HCT116 (cell line): ENCODE data around the gene ABCA6. TPM values are rescaled to one million over a fixed set of nuclear protein-coding genes. Genes with fewer than 3 reads are reported as not detected.

Experiments used
- ATAC-seq: fragments of 200-7000 bp; cut with Tn5 transposase; 2 replicates; pipeline ENCODE4 v1.9.1; 2020; ENCODE audit warnings: mild to moderate bottlenecking, moderate library complexity
- BruUV-seq: library from RNA; stranded (reverse); fragments of 400-500 nt; replicated peaks from 2 replicates; lab custom pipeline; 2021; lab: Mats Ljungman, UMichigan
- CTCF ChIA-PET: fragments of 300-600 bp; sonication (Branson Sonifier 250); formaldehyde crosslinking; loops from one replicate; lab custom pipeline; 2021; ENCODE audit warnings: antibody characterized with exemption; lab: Charles Lee
- POLR2A ChIA-PET: fragments of 300-600, 350-600 bp; sonication (Branson Sonifier 250); formaldehyde crosslinking; loops from one replicate; lab custom pipeline; 2021; ENCODE audit warnings: antibody characterized with exemption; lab: Charles Lee
- RAD21 ChIA-PET, 2 experiments: fragments of 300-600 bp; sonication (Branson Sonifier 250); formaldehyde crosslinking; loops; one replicate each; lab custom pipeline; 2023; ENCODE audit warnings: low total read pairs in 2 of 2; ENCODE audit not compliant: uncharacterized antibody in 2 of 2, unreplicated experiment in 2 of 2, low non-redundant PET in 1 of 2; lab: Charles Lee
- DNase-seq: peaks from one replicate; pipeline ENCODE4 v3.0.0-alpha.2; 2010; ENCODE audit warnings: low read depth, low spot score
- H2AFZ ChIP-seq: fragments of 200-600 bp; shearing (Covaris generic), sonication (generic); 2 replicates; pipeline ENCODE4 v1.6.1; 2017; ENCODE audit warnings: low read depth, mixed run types, mixed read lengths, antibody characterized with exemption, low read length; ENCODE audit not compliant: poor library complexity, severe bottlenecking
- H3K27ac ChIP-seq: 2 replicates; pipeline ENCODE4 v1.5.1; 2012; ENCODE audit warnings: low read depth, low read length
- H3K27me3 ChIP-seq: fragments of 200-600 bp; sonication (generic); 2 replicates; pipeline ENCODE4 v1.6.1; 2016; ENCODE audit warnings: mixed run types, low read length, mixed read lengths; ENCODE audit not compliant: insufficient read depth
- H3K36me3 ChIP-seq, 2 experiments: fragments of 200-500 bp in 1 of 2; fragments of 200-600 bp in 1 of 2; sonication (Bioruptor generic) in 1 of 2; sonication (generic) in 1 of 2; 2 replicates each; pipeline versions ENCODE4 v1.5.1 to v1.6.1; 2014 to 2016; ENCODE audit warnings: low read length in 2 of 2, inconsistent platforms in 1 of 2, mixed read lengths in 1 of 2, mixed run types in 1 of 2; ENCODE audit not compliant: insufficient read depth in 2 of 2, control insufficient read depth in 1 of 2
- H3K4me1 ChIP-seq, 2 experiments: fragments of 200-600 bp in 1 of 2; sonication (generic) in 1 of 2; 2 replicates each; pipeline versions ENCODE4 v1.5.1 to v1.6.1; 2012 to 2017; ENCODE audit warnings: low read length in 2 of 2, inconsistent platforms in 1 of 2, mild to moderate bottlenecking in 1 of 2, mixed read lengths in 1 of 2, mixed run types in 1 of 2, moderate library complexity in 1 of 2; ENCODE audit not compliant: insufficient read depth in 2 of 2, control insufficient read depth in 1 of 2
- H3K4me2 ChIP-seq: fragments of 200-600 bp; sonication (generic); 2 replicates; pipeline ENCODE4 v1.6.1; 2017; ENCODE audit warnings: mixed run types, low read length, mixed read lengths
- H3K4me3 ChIP-seq, 2 experiments: fragments of 200-600 bp in 1 of 2; sonication (generic) in 1 of 2; replicated peaks in 1 of 2; 2 replicates each; pipeline ENCODE4 v1.5.1; 2011 to 2016; ENCODE audit warnings: low read length in 2 of 2, control low read depth in 1 of 2, low read depth in 1 of 2, mild to moderate bottlenecking in 1 of 2, mixed read lengths in 1 of 2, mixed run types in 1 of 2
- H3K79me2 ChIP-seq: fragments of 200-600 bp; sonication (generic); 2 replicates; pipeline ENCODE4 v1.6.1; 2017; ENCODE audit warnings: mild to moderate bottlenecking, mixed run types, low read length, moderate library complexity, mixed read lengths; ENCODE audit not compliant: insufficient read depth
- H3K9ac ChIP-seq: fragments of 200-600 bp; sonication (generic); 2 replicates; pipeline ENCODE4 v1.6.1; 2016; ENCODE audit warnings: low read length, mixed read lengths
- H3K9me2 ChIP-seq: fragments of 200-600 bp; sonication (generic), shearing (Covaris generic); 2 replicates; pipeline ENCODE4 v1.6.1; 2017; ENCODE audit warnings: mixed run types, mild to moderate bottlenecking, moderate library complexity; ENCODE audit not compliant: insufficient read depth
- H3K9me3 ChIP-seq, 2 experiments: fragments of 200-500 bp in 1 of 2; fragments of 200-600 bp in 1 of 2; sonication (Bioruptor generic) in 1 of 2; sonication (generic) in 1 of 2; 2 replicates each; pipeline ENCODE4 v1.6.1; 2014 to 2017; ENCODE audit warnings: low read length in 2 of 2, mixed read lengths in 2 of 2, inconsistent platforms in 1 of 2, low read depth in 1 of 2, mild to moderate bottlenecking in 1 of 2, mixed run types in 1 of 2, moderate library complexity in 1 of 2; ENCODE audit not compliant: control insufficient read depth in 1 of 2, insufficient read depth in 1 of 2
- H4K20me1 ChIP-seq: fragments of 200-600 bp; sonication (generic), shearing (Covaris generic); 2 replicates; pipeline ENCODE4 v1.6.1; 2017; ENCODE audit warnings: mixed run types, mild to moderate bottlenecking, moderate library complexity; ENCODE audit not compliant: insufficient read depth
- CBX3 ChIP-seq: IDR thresholded peaks from 2 replicates; pipeline ENCODE4 v1.6.1; 2012; ENCODE audit warnings: low read depth
- CEBPB ChIP-seq: IDR thresholded peaks from 2 replicates; pipeline ENCODE4 v1.6.1; 2012; ENCODE audit warnings: low read depth
- EGR1 ChIP-seq: IDR thresholded peaks from 2 replicates; pipeline ENCODE4 v1.6.1; 2012; ENCODE audit warnings: low read depth
- EZH2phosphoT487 ChIP-seq: fragments of 200-600 bp; IDR thresholded peaks from 2 replicates; pipeline ENCODE4 v1.6.1; 2018; ENCODE audit warnings: antibody characterized with exemption, borderline replicate concordance
- FOSL1 ChIP-seq: IDR thresholded peaks from 2 replicates; pipeline ENCODE4 v1.6.1; 2012; ENCODE audit warnings: low read depth
- JUND ChIP-seq: IDR thresholded peaks from 2 replicates; pipeline ENCODE4 v1.6.1; 2012
- SIN3A ChIP-seq: IDR thresholded peaks from 2 replicates; pipeline ENCODE4 v1.6.1; 2012; ENCODE audit warnings: low read depth
- SRF ChIP-seq: IDR thresholded peaks from 2 replicates; pipeline ENCODE4 v1.6.1; 2012; ENCODE audit warnings: low read depth
- YY1 ChIP-seq: IDR thresholded peaks from 2 replicates; pipeline ENCODE4 v1.6.1; 2011; ENCODE audit warnings: low read length, low read depth, moderate library complexity, mild to moderate bottlenecking; ENCODE audit not compliant: insufficient replicate concordance; ENCODE audit errors: extremely low read depth
- intact Hi-C: fragments of 100-400 bp; cut with micrococcal nuclease; formaldehyde crosslinking; loops from 2 replicates; pipeline ENCODE4 v1.10.0; 2022
- total RNA-seq: library from RNA; stranded (reverse); gene quantifications from one replicate; pipeline ENCODE4 v1.2.1, GENCODE V29; 2021; ENCODE audit not compliant: unreplicated experiment
- TF ChIP-seq, protein P1 (sequence below), 3 experiments: fragments of 200-600 bp in 1 of 3; sonication (generic) in 1 of 3; IDR thresholded peaks in 2 of 3; conservative IDR thresholded peaks in 1 of 3; 2 replicates each; pipeline ENCODE4 v1.5.1; 2012 to 2017; ENCODE audit warnings: low read depth in 2 of 3, low read length in 2 of 3, antibody characterized with exemption in 1 of 3, borderline replicate concordance in 1 of 3, control low read depth in 1 of 3, mild to moderate bottlenecking in 1 of 3, mixed read lengths in 1 of 3, mixed run types in 1 of 3, moderate library complexity in 1 of 3; ENCODE audit not compliant: insufficient read depth in 1 of 3
- TF ChIP-seq, protein P2 (sequence below): IDR thresholded peaks from 2 replicates; pipeline ENCODE4 v1.6.1; 2012

Gene ABCA6
- total RNA-seq, 1 experiment from 2014 or later = 0.44 TPM

DNA sequence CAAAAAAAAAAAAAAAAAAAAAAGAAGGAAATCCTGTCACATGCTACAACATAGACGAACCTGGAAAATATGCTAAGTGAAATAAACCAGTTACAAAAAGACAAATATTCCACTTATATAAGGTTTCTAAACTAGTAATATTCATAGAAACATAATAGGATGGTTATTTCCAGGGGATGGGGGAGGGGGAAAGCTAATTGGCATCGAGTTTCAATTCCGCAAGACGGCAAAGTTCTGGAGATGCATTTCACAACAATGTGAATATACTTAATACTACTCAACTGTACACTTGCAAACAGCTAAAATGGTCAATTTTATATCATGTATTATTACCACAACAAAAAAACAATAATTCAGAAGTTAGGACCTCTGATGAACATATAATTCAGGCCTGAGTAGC is 43.1 kb downstream of the ABCA6 start:
- H3K27me3 ChIP-seq = no peaks in the 10 kb centered on the region
- no peaks in the 10 kb centered on the region; the same call in 1 of the 2 replicates for H3K9me2 ChIP-seq
- TF ChIP-seq EZH2phosphoT487 = no peak
- TF ChIP-seq, protein P1, sequence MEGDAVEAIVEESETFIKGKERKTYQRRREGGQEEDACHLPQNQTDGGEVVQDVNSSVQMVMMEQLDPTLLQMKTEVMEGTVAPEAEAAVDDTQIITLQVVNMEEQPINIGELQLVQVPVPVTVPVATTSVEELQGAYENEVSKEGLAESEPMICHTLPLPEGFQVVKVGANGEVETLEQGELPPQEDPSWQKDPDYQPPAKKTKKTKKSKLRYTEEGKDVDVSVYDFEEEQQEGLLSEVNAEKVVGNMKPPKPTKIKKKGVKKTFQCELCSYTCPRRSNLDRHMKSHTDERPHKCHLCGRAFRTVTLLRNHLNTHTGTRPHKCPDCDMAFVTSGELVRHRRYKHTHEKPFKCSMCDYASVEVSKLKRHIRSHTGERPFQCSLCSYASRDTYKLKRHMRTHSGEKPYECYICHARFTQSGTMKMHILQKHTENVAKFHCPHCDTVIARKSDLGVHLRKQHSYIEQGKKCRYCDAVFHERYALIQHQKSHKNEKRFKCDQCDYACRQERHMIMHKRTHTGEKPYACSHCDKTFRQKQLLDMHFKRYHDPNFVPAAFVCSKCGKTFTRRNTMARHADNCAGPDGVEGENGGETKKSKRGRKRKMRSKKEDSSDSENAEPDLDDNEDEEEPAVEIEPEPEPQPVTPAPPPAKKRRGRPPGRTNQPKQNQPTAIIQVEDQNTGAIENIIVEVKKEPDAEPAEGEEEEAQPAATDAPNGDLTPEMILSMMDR (IDR thresholded peaks at IDR 0.05 in 2 of 3, conservative IDR thresholded peaks at IDR 0.05 in 1 of 3; ENCODE audit: borderline replicate concordance in 1 of 3, insufficient read depth in 1 of 3, low read depth in 2 of 3, low read length in 2 of 3) = no peak
- no peak for TF ChIP-seq FOSL1
- TF ChIP-seq, protein P2, sequence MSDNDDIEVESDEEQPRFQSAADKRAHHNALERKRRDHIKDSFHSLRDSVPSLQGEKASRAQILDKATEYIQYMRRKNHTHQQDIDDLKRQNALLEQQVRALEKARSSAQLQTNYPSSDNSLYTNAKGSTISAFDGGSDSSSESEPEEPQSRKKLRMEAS = no peak
- TF ChIP-seq JUND = no peak
- TF ChIP-seq YY1 = no peak
- no peak for TF ChIP-seq CEBPB
- TF ChIP-seq SIN3A = no peak
- no peak for TF ChIP-seq SRF
- TF ChIP-seq EGR1 = no peak
- no peak for TF ChIP-seq CBX3
- ATAC-seq (no peak), DNase-seq (no peak)
- intact Hi-C loops = no loop called here
- H3K9me3 ChIP-seq = no peaks in the 10 kb centered on the region
- no peaks in the 10 kb centered on the region for H3K79me2 ChIP-seq
- CTCF ChIA-PET = interaction anchor here (1.1 kb wide), 1 partner anchor 13 kb away, joined by 3 read pairs; no protein-coding TSS in a partner anchor
- H3K27ac ChIP-seq = no peak overlapping the region
- H2AFZ ChIP-seq = no peak overlapping the region
- no peaks in the 10 kb centered on the region for H4K20me1 ChIP-seq
- no TSS peak for BruUV-seq
- no peak overlapping the region for H3K9ac ChIP-seq
- no peak overlapping the region for H3K4me3 ChIP-seq
- no peak overlapping the region for H3K4me2 ChIP-seq
- RAD21 ChIA-PET = no interaction called here
- no peaks in the 10 kb centered on the region for H3K36me3 ChIP-seq
- no peaks in the 10 kb centered on the region for H3K4me1 ChIP-seq
- POLR2A ChIA-PET = no interaction called here
